ENCODE data around the gene NOS3. TPM values are rescaled to one million over a fixed set of nuclear protein-coding genes. Genes with fewer than 3 reads are reported as not detected.
"Not testable (repeated sequence)": the region's sequence is repeated elsewhere in the genome, so short reads cannot be mapped to it uniquely, and the experiment has no call there.

The NOS3 gene
- total RNA-seq, 2 experiments from 2014 or later, result 9.3 to 11.1 TPM

DNA sequence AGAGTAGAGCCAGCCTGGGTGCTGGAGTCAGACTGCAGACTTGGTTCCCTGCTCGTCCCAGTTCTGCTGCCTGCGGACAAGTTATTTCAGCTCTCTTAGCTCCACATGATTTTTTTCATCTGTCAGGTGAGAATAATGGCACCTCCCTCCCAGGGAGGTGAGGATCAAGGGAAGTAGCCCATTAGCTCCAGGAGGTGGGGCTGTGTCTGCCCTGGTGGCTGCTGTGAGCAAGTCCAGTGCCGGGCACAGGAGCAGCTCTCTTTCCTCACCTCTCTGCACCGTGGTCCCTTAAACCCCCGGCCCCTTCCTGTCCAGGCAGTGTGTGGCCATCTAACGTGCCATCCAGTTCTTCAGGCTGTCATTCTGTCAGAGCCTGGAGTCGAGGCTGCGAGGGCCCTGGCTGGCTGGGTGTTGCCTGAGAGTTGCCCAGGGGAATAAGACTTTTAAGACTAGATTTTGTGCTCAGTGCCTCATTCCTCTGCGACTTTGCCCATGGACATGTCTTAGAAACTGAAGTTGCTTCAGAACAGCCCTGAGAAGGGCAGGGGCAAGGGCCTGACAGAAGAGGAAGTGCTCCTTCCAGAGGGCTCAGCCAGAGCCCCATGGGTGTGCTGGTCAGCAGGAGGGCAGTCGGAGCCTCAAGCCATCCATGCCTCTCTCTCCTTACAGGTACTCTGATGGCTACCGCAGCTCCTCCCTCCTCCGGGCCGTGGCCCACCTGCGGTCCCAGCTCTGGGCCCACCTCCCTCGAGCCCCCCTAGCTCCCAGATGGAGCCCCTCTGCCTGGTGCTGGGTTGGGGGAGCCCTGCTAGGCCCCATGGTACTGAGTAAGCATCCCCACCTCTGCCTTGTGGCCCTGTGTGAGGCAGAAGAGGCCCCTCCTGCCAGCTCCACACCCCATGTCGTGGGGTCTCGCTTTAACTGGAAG lies 42.4 kb downstream of the NOS3 start:
- Mint-ChIP-seq H3K36me3 (ENCODE audit: low read depth) (peaks cover 15% of the 10 kb centered on the region), H3K27ac (no peak overlapping the region), H3K9me3 (ENCODE audit: low read depth) (no peaks in the 10 kb centered on the region), H3K4me3 (no peak overlapping the region), H3K27me3 (no peaks in the 10 kb centered on the region), H3K4me1 (peaks cover 13% of the 10 kb centered on the region)
- no peak for ATAC-seq
- no peak for DNase-seq
- CTCF ChIA-PET, result interaction anchor here (0.6 to 1.8 kb wide), 4 partner anchors 15 to 40 kb away, joined by 3 to 9 read pairs (median 4); no protein-coding TSS in a partner anchor
- intact Hi-C loops (cut with DNase I, micrococcal nuclease), result no loop called here
- POLR2A ChIA-PET, result interaction anchor here (0.6 kb wide), 1 partner anchor 285 kb away, joined by 4 read pairs; no protein-coding TSS in a partner anchor

GRCh38 chr7:151033864-151034249 lies 43.0 kb downstream of the NOS3 start:
- no peak for DNase-seq
- Mint-ChIP-seq H3K36me3 (ENCODE audit: low read depth) (peaks cover 14% of the 10 kb centered on the region), H3K4me1 (peaks cover 15% of the 10 kb centered on the region), H3K9me3 (ENCODE audit: low read depth) (no peaks in the 10 kb centered on the region), H3K4me3 (no peak overlapping the region), H3K27me3 (no peaks in the 10 kb centered on the region), H3K27ac (no peak overlapping the region)
- ChIA-PET POLR2A (no interaction called here), CTCF (interaction anchor here (0.6 to 0.7 kb wide), 2 partner anchors 41 to 189 kb away, joined by 3 read pairs; no protein-coding TSS in a partner anchor)
- no peak for ATAC-seq
- intact Hi-C loops (cut with DNase I, micrococcal nuclease), result no loop called here

DNA sequence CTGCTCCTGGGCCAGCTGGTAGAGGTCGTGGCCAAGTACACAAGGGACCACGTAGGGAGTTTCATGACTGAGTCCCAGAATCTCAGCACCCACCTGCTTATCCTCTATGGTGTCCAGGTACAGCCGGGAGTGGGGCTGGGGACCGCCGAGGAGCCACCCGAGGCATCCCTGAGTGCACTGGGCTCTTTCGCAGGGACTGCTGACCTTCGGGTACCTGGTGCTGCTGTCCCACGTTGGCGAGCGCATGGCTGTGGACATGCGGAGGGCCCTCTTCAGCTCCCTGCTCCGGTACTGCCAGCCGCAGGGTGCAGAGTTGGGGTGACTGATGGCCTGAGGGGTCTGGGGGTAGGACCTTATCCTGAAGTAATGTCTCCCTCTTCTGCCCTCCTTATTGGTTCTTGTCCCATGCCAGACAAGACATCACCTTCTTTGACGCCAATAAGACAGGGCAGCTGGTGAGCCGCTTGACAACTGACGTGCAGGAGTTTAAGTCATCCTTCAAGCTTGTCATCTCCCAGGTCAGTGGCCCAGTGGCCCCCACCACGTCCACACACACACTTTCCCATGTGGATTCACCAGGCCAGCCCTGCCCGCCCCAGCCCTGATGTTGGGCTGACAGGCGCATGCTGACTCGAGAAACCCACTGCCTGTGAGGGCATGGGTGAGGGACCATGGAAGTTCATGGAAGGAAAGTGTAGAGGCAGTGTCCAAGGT lies 43.7 kb downstream of the NOS3 start:
- Mint-ChIP-seq H3K9me3 (ENCODE audit: low read depth) (no peaks in the 10 kb centered on the region), H3K27me3 (no peaks in the 10 kb centered on the region), H3K36me3 (ENCODE audit: low read depth) (peaks cover 13% of the 10 kb centered on the region), H3K4me1 (peaks cover 15% of the 10 kb centered on the region), H3K27ac (no peak overlapping the region), H3K4me3 (no peak overlapping the region)
- no peak for ATAC-seq
- DNase-seq, result no peak
- ChIA-PET POLR2A (no interaction called here), CTCF (interaction anchor here (0.5 to 0.7 kb wide), 3 partner anchors 18 to 189 kb away, joined by 3 read pairs; no protein-coding TSS in a partner anchor)
- intact Hi-C loops (cut with DNase I, micrococcal nuclease), result no loop called here

GRCh38 chr7:151035026-151035717 lies 44.4 kb downstream of the NOS3 start:
- ATAC-seq (no peak), DNase-seq (no peak)
- POLR2A ChIA-PET, result no interaction called here
- H3K27ac Mint-ChIP-seq, result no peak overlapping the region
- H3K36me3 Mint-ChIP-seq (ENCODE audit: low read depth), result peaks cover 13% of the 10 kb centered on the region
- H3K27me3 Mint-ChIP-seq, result no peaks in the 10 kb centered on the region
- CTCF ChIA-PET, result no interaction called here
- H3K4me3 Mint-ChIP-seq, result no peak overlapping the region
- H3K4me1 Mint-ChIP-seq, result peaks cover 17% of the 10 kb centered on the region
- intact Hi-C loops (cut with DNase I, micrococcal nuclease), result no loop called here
- no peaks in the 10 kb centered on the region for H3K9me3 Mint-ChIP-seq (ENCODE audit: low read depth)

DNA sequence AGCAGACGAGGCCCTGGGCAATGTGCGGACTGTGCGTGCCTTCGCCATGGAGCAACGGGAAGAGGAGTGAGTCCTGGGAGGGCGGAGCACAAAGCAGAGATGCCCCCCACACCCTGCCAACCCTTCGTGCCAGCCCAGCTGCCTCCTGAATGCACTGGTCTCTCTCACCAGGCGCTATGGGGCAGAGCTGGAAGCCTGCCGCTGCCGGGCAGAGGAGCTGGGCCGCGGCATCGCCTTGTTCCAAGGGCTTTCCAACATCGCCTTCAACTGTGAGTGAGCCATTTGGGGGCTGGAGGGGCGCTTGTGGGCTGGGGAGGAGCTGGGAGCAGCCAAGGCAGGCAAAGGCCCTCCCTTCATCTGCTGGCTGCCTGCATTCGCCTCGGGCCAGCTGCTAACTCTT lies 45.1 kb downstream of the NOS3 start:
- Mint-ChIP-seq H3K27me3 (no peaks in the 10 kb centered on the region), H3K27ac (no peak overlapping the region), H3K4me3 (no peak overlapping the region), H3K4me1 (peaks cover 17% of the 10 kb centered on the region), H3K36me3 (ENCODE audit: low read depth) (peaks cover 13% of the 10 kb centered on the region), H3K9me3 (ENCODE audit: low read depth) (no peaks in the 10 kb centered on the region)
- ATAC-seq (no peak), DNase-seq (no peak)
- intact Hi-C loops (cut with DNase I, micrococcal nuclease), result no loop called here
- ChIA-PET POLR2A (no interaction called here), CTCF (no interaction called here)

DNA sequence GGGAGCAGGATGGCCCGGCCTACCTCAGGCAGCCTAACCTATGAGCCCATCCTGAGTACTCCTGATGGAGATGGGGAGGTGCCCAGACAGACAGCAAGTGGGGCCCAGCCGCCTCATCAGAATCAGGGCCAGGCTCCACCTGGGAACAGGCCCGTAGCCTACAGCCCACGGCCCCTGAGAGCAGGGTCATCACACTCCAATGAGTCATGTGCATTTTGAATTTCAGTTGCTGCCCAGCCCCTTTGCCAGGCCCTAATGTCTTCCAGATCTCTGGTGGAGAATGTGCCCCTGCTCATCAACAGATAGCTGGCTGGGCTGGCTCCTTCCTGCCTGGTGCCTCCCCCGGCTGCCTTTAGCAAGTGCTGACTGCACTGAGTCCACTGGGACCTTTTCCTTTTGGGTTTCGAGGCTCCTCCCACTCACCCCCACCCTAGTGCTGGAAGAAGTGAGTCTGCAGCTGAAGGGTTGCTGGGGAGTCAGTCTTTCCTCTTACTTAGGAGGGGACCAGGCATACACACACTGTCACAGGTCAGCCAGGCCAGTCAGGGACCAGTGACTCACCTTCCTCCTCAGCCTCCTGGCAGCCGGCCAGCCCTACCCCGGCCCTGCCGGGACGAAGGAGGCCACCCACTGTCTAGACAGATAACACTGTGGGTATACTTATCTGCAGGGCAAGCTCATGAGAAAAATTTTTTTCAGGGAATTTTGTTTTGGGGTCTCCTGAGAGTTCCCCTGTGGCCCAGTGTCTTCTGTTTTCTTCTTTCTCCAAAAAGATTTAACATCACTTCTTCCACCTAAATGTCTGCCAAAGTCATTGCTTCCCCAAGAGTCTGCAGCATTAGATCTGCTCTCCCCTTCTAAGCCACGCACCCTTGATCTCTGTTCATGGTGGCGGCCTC lies 48.4 kb downstream of the NOS3 start:
- Mint-ChIP-seq H3K27ac (peak overlapping the region; percentile 85), H3K27me3 (no peaks in the 10 kb centered on the region), H3K4me1 (peaks cover 17% of the 10 kb centered on the region), H3K9me3 (ENCODE audit: low read depth) (no peaks in the 10 kb centered on the region), H3K4me3 (peak overlapping the region; percentile 10), H3K36me3 (ENCODE audit: low read depth) (peaks cover 10% of the 10 kb centered on the region)
- peak; percentile 94 for ATAC-seq
- intact Hi-C loops (cut with DNase I, micrococcal nuclease), result loop anchor here in 1 of 2 experiments (1.0 kb wide), 2 partner anchors 11 to 19 kb away; partner anchors contain the start of gene ABCB8
- POLR2A ChIA-PET, result interaction anchor here (0.6 to 1.0 kb wide), 2 partner anchors 45 to 313 kb away, joined by 3 read pairs; no protein-coding TSS in a partner anchor
- DNase-seq, result peak; percentile 88
- CTCF ChIA-PET, result interaction anchor here (0.7 to 1.1 kb wide), 2 partner anchors 10 to 127 kb away, joined by 3 to 4 read pairs; no protein-coding TSS in a partner anchor

DNA sequence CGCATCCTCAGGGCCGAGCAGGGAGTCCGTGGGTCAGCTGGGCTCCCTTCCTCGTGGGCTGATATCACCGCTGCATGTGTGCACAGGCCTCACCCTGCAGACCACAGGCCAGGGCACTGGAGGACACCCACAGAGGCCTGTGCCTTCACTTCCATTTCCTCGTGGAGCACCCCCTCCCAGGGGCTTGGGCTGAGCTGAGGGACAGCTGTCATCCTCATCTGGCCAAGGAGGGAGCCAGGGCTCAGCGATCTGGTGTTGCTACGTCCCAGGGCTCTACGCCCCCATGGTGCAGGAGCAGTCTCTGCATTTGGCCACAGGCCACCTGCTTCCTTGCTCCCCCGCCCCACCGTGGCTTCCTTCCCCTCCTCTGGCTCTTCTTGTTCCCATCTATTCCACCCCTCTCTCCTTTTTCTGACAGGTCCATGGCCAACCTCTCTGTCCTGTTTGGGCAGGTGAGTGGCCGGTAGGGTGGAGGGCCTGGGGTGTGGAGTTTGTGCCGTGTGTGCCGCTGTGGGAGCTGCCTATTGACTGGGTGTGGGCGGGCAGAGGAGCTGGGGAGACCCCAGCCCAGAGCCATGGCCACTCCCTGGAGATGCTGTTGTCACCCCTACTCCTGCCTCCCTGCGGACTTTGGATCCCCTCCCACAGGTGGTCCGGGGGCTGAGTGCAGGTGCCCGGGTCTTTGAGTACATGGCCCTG lies 49.2 kb downstream of the NOS3 start:
- no peaks in the 10 kb centered on the region for H3K27me3 Mint-ChIP-seq
- H3K36me3 Mint-ChIP-seq (ENCODE audit: low read depth), result peaks cover 10% of the 10 kb centered on the region
- ATAC-seq, result no peak
- intact Hi-C loops (cut with DNase I, micrococcal nuclease), result loop anchor here in 1 of 2 experiments (1.0 kb wide), 2 partner anchors 12 to 18 kb away; partner anchors contain the start of gene ABCB8
- peaks cover 17% of the 10 kb centered on the region for H3K4me1 Mint-ChIP-seq
- CTCF ChIA-PET, result interaction anchor here (0.5 to 1.1 kb wide), 4 partner anchors 10 to 126 kb away, joined by 3 to 4 read pairs (median 3); no protein-coding TSS in a partner anchor
- H3K4me3 Mint-ChIP-seq, result no peak overlapping the region
- POLR2A ChIA-PET, result interaction anchor here (1.0 kb wide), 1 partner anchor 312 kb away, joined by 3 read pairs; no protein-coding TSS in a partner anchor
- DNase-seq, result no peak
- no peaks in the 10 kb centered on the region for H3K9me3 Mint-ChIP-seq (ENCODE audit: low read depth)
- no peak overlapping the region for H3K27ac Mint-ChIP-seq

DNA sequence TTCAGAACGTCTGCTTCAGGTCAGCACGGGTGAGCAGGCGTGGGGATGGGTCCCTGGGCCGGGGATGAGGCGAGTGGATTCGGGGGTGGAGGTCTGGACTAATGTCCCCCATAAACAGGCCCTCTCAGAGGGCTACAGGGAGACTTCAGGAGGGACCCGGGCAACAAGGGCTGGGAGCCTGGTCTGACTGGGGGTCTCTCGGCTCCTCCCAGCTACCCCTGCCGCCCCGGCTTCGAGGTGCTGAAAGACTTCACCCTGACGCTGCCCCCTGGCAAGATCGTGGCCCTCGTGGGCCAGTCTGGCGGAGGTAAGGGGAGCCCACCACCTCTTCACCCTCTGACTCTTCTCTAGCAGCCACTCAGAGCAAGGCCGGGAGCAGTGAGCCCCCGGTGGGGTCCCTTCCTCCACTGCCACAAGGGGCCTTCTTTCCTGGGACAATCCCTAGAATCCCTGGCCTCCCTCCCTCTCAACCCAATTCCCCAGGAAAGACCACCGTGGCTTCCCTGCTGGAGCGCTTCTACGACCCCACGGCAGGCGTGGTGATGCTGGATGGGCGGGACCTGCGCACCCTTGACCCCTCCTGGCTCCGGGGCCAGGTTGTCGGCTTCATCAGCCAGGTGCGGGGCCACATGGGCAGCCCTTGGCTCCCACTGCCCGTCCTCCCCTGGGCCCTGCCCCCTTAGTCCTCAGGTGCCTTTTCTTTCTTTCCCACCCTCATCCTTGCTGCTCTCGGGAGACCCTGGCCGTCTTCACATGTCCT lies 50.0 kb downstream of the NOS3 start:
- DNase-seq (no peak), ATAC-seq (no peak)
- Mint-ChIP-seq H3K36me3 (ENCODE audit: low read depth) (peaks cover 8% of the 10 kb centered on the region), H3K9me3 (ENCODE audit: low read depth) (no peaks in the 10 kb centered on the region), H3K4me1 (peaks cover 17% of the 10 kb centered on the region), H3K27me3 (no peaks in the 10 kb centered on the region), H3K27ac (no peak overlapping the region), H3K4me3 (no peak overlapping the region)
- ChIA-PET CTCF (interaction anchor here (0.7 to 0.9 kb wide), 3 partner anchors 52 to 409 kb away, joined by 3 to 4 read pairs (median 4); no protein-coding TSS in a partner anchor), POLR2A (no interaction called here)
- intact Hi-C loops (cut with DNase I, micrococcal nuclease), result no loop called here

- ATAC-seq; H3K9me3 Mint-ChIP-seq (ENCODE audit: low read depth); H3K27ac Mint-ChIP-seq; H3K27me3 Mint-ChIP-seq; H3K36me3 Mint-ChIP-seq (ENCODE audit: low read depth); POLR2A ChIA-PET; intact Hi-C loops (cut with DNase I, micrococcal nuclease); DNase-seq; CTCF ChIA-PET; H3K4me3 Mint-ChIP-seq: not testable (repeated sequence)
- peaks cover 16% of the 10 kb centered on the region for H3K4me1 Mint-ChIP-seq
Observed at GRCh38 chr7:151043449-151043848, 52.6 kb downstream of the NOS3 start.
